NCI-H1105 treated with DMSO at 0.1 percent for 48 hours (cell line): ENCODE results near the gene DARS1.
A peak's percentile ranks its signal among the peaks of the same experiment; 100 is the strongest.
"Not testable (repeated sequence)": the region's sequence is repeated elsewhere in the genome, so short reads cannot be mapped to it uniquely, and the experiment has no call there.

ENCODE experiments used
- DNase-seq: peaks from one replicate; lab custom pipeline; 2025; lab: John Stamatoyannopoulos, UW

Gene DARS1

DNA sequence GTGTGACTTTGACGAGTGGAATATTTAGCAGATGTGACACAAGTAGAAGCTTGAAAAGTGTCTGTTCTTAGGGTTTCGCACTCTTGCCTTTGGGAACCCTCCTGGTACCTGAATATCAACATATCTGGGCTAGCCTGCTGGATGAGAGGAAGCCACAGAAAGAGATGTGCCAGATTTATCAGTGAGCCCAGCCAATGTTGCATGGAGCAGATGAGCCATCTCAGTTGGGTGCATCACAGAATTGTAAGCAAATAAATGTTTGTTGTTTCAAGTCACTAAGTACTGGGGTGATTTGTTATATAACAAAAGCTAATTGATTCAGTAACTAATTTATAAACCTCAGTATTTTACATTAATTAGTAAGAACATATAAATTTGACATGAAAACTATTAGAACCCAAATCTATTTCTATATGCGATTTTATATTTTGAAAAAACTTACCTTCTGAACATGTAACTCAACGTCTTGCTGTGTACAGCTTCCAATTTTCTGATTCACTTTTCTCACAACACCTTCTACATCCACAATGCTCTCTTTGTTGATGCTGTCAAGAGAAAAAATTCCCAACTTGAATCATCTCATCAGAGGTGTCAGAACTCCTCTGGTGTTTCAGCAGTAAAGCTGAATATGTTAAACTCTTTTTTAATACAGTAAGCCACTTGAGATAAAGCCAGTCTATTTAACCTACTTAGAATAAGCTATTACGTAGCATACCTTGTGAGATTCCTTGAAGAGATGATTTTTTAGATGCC is 42.3 kb downstream of the DARS1 start:
- no peak for DNase-seq

- no peak for DNase-seq
These were observed 48.9 kb downstream of the DARS1 start for GRCh38 chr2:135936524-135936923.

DNA sequence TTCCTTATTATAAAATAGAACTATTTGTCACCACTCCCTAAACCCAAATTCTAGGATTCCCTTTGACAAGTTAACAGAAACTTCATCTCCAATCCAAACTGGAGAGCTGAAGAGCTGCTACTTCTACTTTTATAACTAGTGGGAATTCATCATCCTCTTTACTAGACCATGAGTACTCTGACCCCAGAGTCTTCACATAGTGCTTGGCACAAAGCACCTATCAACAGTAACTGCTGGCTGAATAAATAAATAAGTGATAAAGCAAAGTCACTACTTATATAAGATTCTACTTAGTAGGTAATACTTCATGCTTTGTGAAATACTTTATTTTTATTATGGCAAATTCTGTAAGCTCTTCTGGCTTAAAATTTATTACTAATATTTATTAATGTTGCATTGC is 49.5 kb downstream of the DARS1 start:
- no peak for DNase-seq

GRCh38 chr2:135931776-135932443 is 53.5 kb downstream of the DARS1 start:
- no peak for DNase-seq

DNA sequence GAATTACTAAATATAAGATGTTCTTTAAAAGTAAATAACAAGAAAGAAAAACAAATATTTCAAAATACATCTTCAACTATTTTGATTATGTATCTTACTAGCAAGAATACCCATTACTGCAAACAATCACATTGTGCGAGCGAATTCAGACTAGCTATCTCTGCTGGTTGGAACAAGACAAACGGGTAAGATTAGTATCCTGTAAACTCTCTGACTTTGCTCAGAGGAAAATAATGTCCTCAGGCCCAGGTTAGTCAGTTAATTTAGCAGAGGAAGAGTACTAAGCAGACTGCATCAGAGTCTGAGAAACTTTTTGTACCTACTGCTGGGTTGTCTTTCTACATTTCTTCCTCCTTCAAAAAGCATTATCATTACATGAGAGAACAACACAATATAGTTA is 58.8 kb downstream of the DARS1 start:
- no peak for DNase-seq

DNA sequence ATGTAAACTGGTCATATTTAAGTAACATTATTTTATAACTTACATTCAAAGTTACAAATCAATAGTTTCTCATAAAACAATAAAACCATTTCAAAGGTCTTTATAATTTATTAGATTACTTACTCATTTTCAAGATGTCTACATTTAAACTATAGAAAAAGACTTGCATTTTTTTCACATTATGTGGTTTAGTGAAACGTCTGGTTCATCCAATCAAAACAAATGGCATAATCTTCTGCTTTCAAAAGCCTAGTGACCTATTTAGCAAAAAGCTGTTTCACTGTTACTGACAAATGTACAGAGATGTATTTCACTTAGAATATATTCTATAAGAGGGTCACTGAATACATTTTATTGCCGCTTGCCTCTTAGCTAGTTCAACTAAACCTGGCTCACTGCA is 59.9 kb downstream of the DARS1 start:
- DNase-seq: no peak

DNA sequence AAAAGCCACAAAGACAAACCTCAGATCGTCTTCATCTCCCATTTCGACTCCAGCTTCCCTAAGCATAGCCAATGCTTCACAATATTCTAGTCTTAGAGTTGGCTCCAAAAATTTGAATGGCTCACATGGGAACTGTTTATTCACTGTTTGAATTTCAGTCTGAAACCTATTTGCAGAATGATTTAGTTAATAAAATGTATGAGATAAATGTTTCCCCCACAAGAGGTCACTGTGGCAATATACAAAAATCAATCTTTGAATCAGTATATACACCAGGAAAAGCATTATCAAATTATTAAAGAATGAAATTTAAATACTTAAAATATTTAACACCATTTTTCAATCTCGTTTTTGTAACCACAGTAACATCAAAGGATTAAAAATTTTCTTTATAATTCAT is 69.2 kb downstream of the DARS1 start:
- DNase-seq: peak; percentile 47

GRCh38 chr2:135914485-135914884 is 70.9 kb downstream of the DARS1 start:
- DNase-seq: no peak

GRCh38 chr2:135913727-135914365 is 71.6 kb downstream of the DARS1 start:
- DNase-seq: peak; percentile 42

- DNase-seq: no peak
These were observed 75.5 kb downstream of the DARS1 start for GRCh38 chr2:135909976-135910375.

DNA sequence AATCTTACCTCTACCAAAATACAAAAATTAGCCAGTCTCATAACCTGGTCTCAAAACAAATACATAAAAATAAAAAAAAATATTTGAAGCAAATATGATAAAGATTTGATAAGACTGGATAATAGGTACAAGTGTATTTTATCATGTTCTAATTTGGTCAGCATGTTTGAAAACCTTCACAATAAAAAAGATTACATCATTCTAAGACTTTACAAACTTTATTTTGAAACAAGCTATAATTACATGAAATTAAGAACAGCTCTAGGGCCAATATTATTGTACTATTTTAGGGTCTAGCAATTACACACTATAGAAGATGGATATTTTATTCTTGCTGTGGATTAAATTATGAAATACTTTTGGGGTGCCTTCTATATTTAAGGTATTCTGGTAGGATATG is 79.7 kb downstream of the DARS1 start:
- no peak for DNase-seq

DNA sequence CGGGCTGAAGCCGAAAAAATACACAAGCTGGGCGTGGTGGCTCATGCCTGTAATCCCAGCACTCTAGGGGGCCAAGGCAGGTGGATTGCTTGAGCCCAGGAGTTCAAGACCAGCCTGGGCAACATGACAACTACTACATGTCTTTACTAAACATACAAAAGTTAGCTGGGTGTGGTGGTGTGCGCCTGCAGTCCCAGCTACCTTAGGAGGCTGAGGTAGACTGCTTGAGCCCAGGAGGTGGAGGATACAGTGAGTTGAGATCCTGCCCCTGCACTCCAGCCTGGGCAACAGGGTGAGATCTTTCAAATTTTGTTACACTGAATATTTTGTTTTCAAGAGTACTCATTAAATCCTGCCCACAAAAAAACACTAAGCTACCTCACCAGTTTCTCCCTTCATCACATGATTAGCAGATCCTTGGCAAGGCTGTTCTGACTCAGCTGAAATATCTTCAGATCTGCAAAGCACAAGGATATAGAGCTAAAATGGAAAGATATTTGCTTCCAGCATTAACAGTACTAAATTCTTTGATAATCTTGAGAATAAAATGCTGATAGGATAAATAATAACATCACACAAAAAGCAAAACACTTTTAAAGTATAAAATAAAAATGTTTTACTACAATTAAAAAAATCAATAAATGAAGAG is 81.0 kb downstream of the DARS1 start:
- DNase-seq: no peak

- DNase-seq: no peak
These were observed 81.8 kb downstream of the DARS1 start for GRCh38 chr2:135903650-135904049.

DNA sequence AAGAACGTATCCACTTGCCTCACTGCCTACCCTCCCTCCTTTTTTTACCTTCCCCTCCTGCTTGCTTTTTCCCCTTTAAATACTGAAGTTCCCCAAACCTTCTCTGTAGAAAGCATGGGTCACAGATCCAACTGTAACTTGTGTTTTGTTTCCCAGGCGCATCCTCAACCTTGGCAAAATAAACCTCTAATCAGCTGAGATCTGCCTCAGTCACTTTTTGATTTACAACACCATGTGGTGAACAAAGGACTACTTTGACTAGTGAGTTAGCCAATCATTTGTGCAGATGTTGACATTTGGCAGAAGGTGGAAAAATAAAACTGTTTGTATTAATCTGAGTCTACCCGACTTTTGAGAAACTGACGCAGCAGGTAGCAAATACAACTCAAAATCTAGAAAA is 85.9 kb downstream of the DARS1 start:
- DNase-seq: no peak

GRCh38 chr2:135898234-135898786 is 87.1 kb downstream of the DARS1 start:
- DNase-seq: no peak

DNA sequence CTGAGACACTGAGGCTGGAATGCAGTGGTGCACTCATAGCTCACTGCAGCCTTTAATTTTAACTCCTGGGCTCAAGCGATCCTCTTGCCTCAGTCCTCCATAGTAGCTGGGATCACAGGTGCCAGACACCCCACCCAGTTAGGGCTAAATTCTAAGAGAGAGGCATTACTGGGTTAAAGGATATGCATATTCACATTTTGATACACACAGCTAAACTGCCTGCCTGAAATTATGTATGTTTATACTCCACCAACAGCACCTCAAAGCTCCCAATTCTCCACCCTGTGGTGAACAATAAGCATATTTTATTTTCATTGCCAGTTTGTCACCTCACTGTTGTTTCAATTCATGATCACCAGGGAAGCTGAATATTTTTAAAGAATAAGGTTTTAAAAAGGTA is 90.5 kb downstream of the DARS1 start:
- no peak for DNase-seq

GRCh38 chr2:135893374-135893794 is 92.0 kb downstream of the DARS1 start:
- no peak for DNase-seq

DNA sequence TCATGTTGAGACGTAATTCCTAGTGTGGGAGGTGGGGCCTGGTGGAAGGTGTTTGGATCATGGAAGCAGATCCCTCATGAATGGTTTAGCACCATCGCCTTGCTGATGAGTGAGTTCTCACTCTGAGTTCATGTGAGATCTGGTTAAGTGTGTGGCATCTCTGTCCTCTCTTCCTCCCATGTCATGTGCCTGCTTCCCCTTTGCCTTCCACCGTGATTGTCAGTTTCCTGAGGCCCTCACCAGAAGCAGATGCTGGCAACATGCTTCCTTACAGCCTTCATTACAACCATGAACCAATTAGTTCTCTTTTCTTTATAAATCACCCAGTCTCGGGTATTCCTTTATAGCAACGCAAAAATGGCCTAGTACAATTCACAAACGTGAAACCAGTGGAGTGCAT is 94.6 kb downstream of the DARS1 start:
- no peak for DNase-seq

DNA sequence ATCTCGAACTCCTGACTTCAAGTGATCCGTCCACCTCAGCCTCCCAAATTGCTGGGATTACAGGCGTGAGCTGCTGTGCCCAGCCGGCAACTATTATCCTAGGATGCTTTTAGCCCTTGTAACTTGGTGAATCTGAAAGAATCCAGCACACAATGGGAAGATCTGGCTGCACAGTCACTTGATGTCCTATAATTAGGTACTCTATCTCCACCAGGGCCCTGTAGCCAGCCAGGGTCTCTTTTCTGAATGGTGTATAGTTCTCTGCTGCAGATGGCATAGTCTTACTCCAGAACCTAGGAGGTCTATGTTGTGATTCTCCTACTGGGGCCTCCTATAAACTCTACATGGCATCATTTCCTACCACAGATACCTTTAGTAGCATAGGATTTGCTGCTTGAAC is 95.3 kb downstream of the DARS1 start:
- DNase-seq: no peak

GRCh38 chr2:135888587-135888986 is 96.8 kb downstream of the DARS1 start:
- DNase-seq: not testable (repeated sequence)

- DNase-seq: no peak
These were observed 99.7 kb downstream of the DARS1 start for GRCh38 chr2:135885709-135886108.

DNA sequence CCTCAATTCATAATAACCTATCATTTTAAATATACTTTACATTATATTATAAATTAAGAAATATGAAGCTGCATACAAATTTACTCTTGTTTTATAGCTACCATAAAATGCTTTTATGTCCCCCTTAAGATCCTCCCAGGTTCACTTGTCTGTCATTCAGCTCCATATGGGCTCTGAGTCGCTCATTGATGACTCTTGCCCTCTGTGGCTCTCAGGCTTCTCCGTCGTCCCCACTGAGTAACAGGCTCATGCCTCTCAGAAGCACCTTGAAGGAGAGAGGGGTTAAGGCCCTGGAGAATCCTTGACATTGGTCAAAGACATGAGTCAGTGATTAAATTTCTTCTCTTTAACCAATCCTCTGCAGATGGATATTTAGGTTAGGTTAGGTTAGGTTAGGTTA is 103.0 kb downstream of the DARS1 start:
- DNase-seq: no peak
